HK-2 (cell line): ENCODE measurements around the gene SAMD14.
A peak's percentile ranks its signal among the peaks of the same experiment; 100 is the strongest.
"Not testable (repeated sequence)": the region's sequence is repeated elsewhere in the genome, so short reads cannot be mapped to it uniquely, and the experiment has no call there.

Source experiments
- DNase-seq: peaks from one replicate; pipeline ENCODE4 v3.0.0-alpha.2; 2018; ENCODE audit not compliant: unreplicated experiment

The SAMD14 gene

DNA sequence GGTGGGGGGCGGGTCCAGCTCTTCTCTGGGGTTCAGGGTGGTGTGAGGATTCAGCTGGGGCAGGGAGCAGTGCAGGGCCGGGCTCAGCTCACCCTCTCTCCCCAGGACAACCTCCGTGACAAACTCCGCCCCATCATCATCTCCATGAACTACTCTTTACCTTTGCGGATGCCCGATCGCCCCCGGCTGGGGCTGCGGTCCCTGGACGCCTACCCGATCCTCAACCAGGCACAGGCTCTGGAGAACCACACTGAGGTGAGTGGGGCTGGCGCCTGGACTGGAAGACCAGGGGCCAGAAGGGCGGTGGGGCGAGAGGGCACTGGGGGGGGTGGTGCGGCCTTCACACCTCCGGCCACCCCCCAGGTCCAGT lies 53.8 kb downstream of the SAMD14 start:
- no peak for DNase-seq

DNA sequence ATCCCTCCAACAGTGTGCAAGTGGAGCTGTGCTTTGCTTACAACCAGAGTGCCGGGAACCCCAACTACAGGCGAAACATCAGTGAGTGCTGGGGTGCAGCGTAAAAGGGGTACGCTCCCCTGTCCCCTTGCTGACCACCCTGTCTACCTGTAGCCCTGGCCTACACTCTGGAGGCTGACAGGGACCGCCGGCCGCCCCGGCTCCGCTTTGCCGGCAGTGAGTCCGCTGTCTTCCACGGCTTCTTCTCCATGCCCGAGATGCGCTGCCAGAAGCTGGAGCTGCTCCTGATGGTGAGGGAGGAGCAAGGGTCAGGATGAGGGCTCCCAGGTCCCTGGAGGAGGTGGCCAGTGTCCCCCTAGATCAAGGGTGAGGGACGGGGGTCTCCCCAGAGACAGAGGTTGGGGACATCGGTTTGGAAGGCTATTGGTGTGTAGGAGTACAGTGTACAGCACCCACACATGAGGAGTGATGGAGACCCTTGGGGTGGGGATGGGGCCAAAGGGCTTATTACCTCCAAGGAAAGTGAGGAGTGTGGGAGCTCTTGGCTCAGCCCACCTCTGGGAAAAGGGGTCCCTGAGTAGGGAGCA lies 54.4 kb downstream of the SAMD14 start:
- no peak for DNase-seq

- no peak for DNase-seq
These were observed 55.7 kb downstream of the SAMD14 start for GRCh38 chr17:50074227-50074626.

- DNase-seq, result no peak
These were observed 57.0 kb downstream of the SAMD14 start for GRCh38 chr17:50072925-50073324.

DNA sequence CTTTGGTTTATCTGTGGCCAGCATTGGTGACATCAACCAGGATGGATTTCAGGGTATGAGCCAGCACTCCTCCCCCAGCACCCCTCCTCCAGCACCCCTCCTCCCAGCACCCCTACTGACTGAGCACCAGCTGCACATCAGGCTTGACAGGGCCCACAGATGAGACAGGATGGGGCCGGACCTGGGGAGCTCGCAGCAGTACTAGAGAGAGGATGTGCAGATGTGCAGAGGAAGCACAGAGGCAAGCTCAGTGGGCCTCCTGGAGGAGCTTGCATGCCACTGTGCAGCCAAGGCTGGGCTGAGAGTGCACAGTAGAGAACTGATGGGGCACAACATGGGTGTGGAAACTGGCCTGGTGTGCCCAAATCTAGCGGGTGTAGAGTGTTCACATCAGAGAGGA lies 57.8 kb downstream of the SAMD14 start:
- no peak for DNase-seq

- DNase-seq, result no peak
These were observed 58.3 kb downstream of the SAMD14 start for GRCh38 chr17:50071692-50072091.

GRCh38 chr17:50070908-50071680 lies 58.9 kb downstream of the SAMD14 start:
- DNase-seq, result no peak

DNA sequence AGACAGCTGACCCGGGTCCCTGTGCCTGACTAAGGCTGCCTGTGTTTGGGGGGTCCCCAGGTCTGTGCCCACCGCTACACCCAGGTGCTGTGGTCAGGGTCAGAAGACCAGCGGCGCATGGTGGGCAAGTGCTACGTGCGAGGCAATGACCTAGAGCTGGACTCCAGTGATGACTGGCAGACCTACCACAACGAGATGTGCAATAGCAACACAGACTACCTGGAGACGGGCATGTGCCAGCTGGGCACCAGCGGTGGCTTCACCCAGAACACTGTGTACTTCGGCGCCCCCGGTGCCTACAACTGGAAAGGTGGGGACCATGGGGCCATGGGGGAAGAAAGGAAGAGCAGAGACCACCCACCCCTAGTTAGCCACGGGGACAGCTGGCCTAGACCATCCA lies 62.0 kb downstream of the SAMD14 start:
- no peak for DNase-seq

- DNase-seq, result no peak
These were observed 63.0 kb downstream of the SAMD14 start for GRCh38 chr17:50066995-50067394.

- no peak for DNase-seq
These were observed 64.9 kb downstream of the SAMD14 start for GRCh38 chr17:50065056-50065455.

DNA sequence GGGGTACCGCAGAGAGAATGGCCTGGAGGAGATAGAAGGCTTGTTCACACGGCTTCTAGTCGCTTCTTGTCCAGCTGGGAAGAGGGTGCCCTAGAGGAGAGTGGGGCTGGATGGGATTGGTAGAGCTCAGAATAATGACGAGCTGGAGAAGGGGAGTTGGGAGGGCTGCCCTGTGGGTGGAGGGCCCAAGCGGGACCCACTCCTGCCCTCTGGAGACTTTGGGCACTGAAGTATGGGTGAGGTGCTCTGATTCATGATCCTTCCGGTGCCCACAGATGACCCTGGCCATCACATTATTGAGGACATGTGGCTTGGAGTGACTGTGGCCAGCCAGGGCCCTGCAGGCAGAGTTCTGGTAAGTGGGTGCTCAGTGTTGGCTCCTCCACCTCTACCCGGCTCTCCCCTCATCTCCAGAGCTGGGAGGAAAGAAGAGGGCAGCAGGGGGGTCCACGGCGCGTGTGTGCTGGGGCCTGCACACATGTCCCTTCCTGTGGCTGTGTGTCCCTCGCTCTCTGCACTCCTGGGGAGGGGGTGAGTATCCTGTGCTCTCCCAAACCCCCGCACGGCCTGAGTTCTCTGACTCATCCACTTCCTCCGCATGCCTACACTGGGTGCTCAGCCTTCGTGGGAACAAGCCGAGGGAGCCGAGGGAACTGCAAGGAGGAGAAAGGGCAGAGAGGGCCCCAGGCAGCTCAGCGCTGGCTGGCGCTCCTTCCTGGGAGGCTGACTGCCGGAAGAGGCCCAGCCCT lies 65.5 kb downstream of the SAMD14 start:
- DNase-seq, result peak; percentile 95

DNA sequence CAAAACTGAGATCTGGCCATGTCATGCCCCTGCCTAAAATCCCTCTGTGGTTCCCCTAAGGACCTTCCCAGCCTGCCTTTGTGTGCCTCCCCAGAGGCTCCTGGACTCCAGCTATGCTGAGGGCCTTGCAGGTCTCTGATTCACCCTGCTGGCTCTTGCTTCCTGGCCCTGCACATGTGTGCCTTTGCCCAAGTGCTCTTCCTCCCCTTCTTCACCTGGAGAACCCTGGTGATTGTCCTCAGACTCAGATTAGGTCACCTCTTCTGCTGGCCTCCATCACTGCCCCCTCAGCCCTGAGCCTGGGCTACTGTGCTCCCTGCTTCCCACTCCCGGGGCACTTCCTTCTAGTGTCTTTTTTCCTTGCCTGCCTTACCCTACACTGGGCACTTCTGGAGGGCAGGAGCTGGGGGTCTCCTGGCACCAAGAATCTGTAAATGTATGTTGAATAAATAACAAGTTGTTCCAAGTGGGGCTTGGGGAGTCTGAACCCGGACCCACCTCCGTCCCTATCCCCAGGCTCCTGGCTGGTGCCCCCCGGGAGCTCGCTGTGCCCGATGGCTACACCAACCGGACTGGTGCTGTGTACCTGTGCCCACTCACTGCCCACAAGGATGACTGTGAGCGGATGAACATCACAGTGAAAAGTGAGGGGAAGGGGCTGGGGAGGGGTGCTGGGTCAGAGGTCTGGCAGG lies 66.3 kb downstream of the SAMD14 start:
- DNase-seq, result no peak

- DNase-seq, result peak; percentile 97
These were observed 67.4 kb downstream of the SAMD14 start for GRCh38 chr17:50062293-50063243.

GRCh38 chr17:50061713-50062045 lies 68.3 kb downstream of the SAMD14 start:
- not testable (repeated sequence) for DNase-seq

DNA sequence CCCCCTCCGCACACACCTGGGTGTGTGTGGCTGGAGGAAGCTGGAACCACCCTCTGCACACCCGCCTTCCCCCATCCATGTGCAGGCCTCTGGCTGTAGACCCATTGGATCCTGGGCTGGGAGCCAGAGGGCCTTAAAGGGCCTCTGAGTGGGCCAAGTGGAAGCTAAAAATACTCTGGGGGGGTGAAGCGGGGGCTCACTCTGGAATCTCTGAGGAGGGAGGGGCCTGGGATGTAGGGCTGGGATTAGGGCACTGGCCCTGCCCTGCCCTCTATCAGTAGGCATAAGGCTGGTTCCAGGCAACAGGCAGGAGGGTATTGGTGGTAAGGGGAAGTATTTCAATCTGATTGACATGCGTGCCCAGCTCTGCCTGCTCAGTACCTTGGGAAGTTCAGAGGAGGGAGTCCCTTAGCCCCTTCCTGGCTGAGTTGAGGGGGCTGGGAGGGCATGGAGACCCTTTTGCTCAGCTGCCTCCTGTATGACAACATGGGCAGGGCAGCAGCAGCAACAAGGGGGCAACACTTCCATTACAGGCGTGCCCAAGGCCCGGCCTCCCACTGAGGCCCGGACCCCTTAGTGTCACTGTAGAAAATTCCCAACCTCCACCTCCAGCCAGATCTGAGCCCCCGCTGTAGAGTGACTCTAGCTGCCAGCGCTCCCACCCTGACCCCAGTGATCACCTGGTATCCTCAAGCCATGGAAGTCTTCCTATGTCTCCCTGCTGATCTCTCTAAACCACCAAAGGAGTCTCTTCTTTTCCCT lies 68.8 kb downstream of the SAMD14 start:
- peak; percentile 64 for DNase-seq
